AG04449 (cell line): ENCODE measurements around the gene FAM120C.

Experiments used
- CTCF ChIA-PET: fragments of 350-600 bp; formaldehyde crosslinking; extraction: SDS; loops from one replicate; lab custom pipeline; 2021; ENCODE audit warnings: antibody characterized with exemption; lab: Yijun Ruan, JAX
- POLR2A ChIA-PET: fragments of 400-600, 350-600 bp; formaldehyde crosslinking; extraction: SDS; loops from one replicate; lab custom pipeline; 2020; ENCODE audit warnings: antibody characterized with exemption, inconsistent platforms; lab: Yijun Ruan, JAX
- DNase-seq: peaks from one replicate; pipeline ENCODE4 v3.0.0-alpha.2; 2010; ENCODE audit warnings: low read depth, low spot score
- H3K4me3 ChIP-seq: 2 replicates; pipeline ENCODE4 v1.5.1; 2011; ENCODE audit warnings: low read depth, mild to moderate bottlenecking, control low read depth, low read length
- CTCF ChIP-seq: IDR thresholded peaks from one replicate; pipeline ENCODE4 v1.5.1; 2011; ENCODE audit warnings: mild to moderate bottlenecking, moderate library complexity, low read length, control low read depth, inconsistent platforms; ENCODE audit not compliant: insufficient read depth; ENCODE audit errors: missing control alignments

Gene FAM120C

GRCh38 chrX:54180403-54180802 is 2.7 kb downstream of the FAM120C start:
- POLR2A ChIA-PET = no interaction called here
- DNase-seq = no peak
- CTCF ChIA-PET = no interaction called here
- peak overlapping the region; percentile 65 for H3K4me3 ChIP-seq
- TF ChIP-seq CTCF = no peak

GRCh38 chrX:54178100-54178940 is 4.7 kb downstream of the FAM120C start:
- POLR2A ChIA-PET = no interaction called here
- H3K4me3 ChIP-seq = peak overlapping the region; percentile 9
- no peak for TF ChIP-seq CTCF
- DNase-seq = peak; percentile 53
- CTCF ChIA-PET = no interaction called here

- ChIA-PET CTCF (no interaction called here), POLR2A (no interaction called here)
- no peak for DNase-seq
- no peak for TF ChIP-seq CTCF
- H3K4me3 ChIP-seq = no peak overlapping the region
Measured at GRCh38 chrX:54177306-54177705, 5.7 kb downstream of the FAM120C start.

GRCh38 chrX:54173791-54174190 is 9.3 kb downstream of the FAM120C start:
- no peak for DNase-seq
- no peak for TF ChIP-seq CTCF
- H3K4me3 ChIP-seq = no peak overlapping the region
- POLR2A ChIA-PET = no interaction called here
- CTCF ChIA-PET = no interaction called here

GRCh38 chrX:54172455-54172854 is 10.6 kb downstream of the FAM120C start:
- no peak for TF ChIP-seq CTCF
- no peak overlapping the region for H3K4me3 ChIP-seq
- DNase-seq = no peak
- ChIA-PET CTCF (no interaction called here), POLR2A (no interaction called here)

- ChIA-PET CTCF (no interaction called here), POLR2A (no interaction called here)
- H3K4me3 ChIP-seq = no peak overlapping the region
- TF ChIP-seq CTCF = no peak
- DNase-seq = no peak
Measured at GRCh38 chrX:54171527-54172250, 11.4 kb downstream of the FAM120C start.
